Stomach (tissue), 4 donors: ENCODE results near the gene VEGFA.

Source experiments
- EP300 ChIP-seq: sonication (generic); formaldehyde crosslinking; IDR thresholded peaks from one replicate; pipeline ENCODE4 v1.6.1; 2017; ENCODE audit warnings: antibody characterized with exemption
- POLR2A ChIP-seq, 4 donors: fragments of 450-650 bp; IDR thresholded peaks; one replicate each; pipeline ENCODE4 v1.6.1; 2016; ENCODE audit warnings: antibody characterized with exemption in 4 of 4, control low read depth in 2 of 4, mild to moderate bottlenecking in 1 of 4, moderate library complexity in 1 of 4
- POLR2AphosphoS5 ChIP-seq, 3 donors: sonication (generic); formaldehyde crosslinking; IDR thresholded peaks; one replicate each; pipeline ENCODE4 v1.6.1; 2016; ENCODE audit warnings: antibody characterized with exemption in 3 of 3
- TF ChIP-seq, protein P1 (sequence below), 7 experiments: fragments of 450-650 bp in 4 of 7; fragments of 200-600 bp in 3 of 7; sonication (generic) in 3 of 7; IDR thresholded peaks; one replicate each; pipeline ENCODE4 v1.5.1; 2016 to 2019; ENCODE audit warnings: antibody characterized with exemption in 7 of 7, control low read depth in 2 of 7, mild to moderate bottlenecking in 1 of 7

DNA sequence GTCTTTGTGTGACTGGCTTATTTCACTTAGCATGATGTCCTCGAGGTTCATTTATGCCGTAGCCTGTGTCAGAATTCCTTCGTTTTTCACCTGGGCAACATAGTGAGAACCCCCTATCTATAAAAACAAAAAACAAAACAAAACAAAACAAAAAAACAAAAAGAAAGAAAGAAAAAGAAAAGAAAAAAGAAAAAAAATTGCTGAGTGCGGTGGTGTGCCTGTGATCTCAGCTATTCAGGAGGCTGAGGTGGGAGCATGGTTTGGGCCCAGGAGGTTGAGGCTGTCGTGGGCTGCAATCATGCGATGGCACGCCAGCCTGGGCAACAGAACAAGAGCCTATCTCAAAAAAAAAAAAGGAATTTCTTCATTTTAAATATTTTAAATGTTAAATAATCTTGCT lies 38.4 kb downstream of the VEGFA start:
- TF ChIP-seq POLR2A (IDR thresholded peaks at IDR 0.05) (no peak), POLR2AphosphoS5 (IDR thresholded peaks at IDR 0.05) (no peak), EP300 (no peak)
- TF ChIP-seq, protein P1, sequence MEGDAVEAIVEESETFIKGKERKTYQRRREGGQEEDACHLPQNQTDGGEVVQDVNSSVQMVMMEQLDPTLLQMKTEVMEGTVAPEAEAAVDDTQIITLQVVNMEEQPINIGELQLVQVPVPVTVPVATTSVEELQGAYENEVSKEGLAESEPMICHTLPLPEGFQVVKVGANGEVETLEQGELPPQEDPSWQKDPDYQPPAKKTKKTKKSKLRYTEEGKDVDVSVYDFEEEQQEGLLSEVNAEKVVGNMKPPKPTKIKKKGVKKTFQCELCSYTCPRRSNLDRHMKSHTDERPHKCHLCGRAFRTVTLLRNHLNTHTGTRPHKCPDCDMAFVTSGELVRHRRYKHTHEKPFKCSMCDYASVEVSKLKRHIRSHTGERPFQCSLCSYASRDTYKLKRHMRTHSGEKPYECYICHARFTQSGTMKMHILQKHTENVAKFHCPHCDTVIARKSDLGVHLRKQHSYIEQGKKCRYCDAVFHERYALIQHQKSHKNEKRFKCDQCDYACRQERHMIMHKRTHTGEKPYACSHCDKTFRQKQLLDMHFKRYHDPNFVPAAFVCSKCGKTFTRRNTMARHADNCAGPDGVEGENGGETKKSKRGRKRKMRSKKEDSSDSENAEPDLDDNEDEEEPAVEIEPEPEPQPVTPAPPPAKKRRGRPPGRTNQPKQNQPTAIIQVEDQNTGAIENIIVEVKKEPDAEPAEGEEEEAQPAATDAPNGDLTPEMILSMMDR (IDR thresholded peaks at IDR 0.05) = no peak
